GM12878 (cell line): Measurements from ENCODE around the gene SPATA20. TPM values are rescaled to one million over a fixed set of nuclear protein-coding genes. Genes with fewer than 3 reads are reported as not detected.

Experiments
- ATAC-seq: fragments of 200-7000 bp; cut with Tn5 transposase; 3 replicates; pipeline ENCODE4 v1.9.1; 2020; ENCODE audit warnings: mild to moderate bottlenecking, moderate library complexity
- BruUV-seq: library from RNA; stranded (reverse); fragments of 400-500 nt; replicated peaks from 2 replicates; lab custom pipeline; 2021; lab: Mats Ljungman, UMichigan
- CTCF ChIA-PET: fragments of 300-600 bp; sonication (Branson Sonifier 250); formaldehyde crosslinking; extraction: SDS; loops from one replicate; lab custom pipeline; 2021; ENCODE audit warnings: inconsistent platforms; lab: Yijun Ruan, JAX
- POLR2A ChIA-PET: fragments of 350-600 bp; formaldehyde crosslinking; extraction: SDS; loops from one replicate; lab custom pipeline; 2021; ENCODE audit warnings: inconsistent platforms; lab: Charles Lee
- RAD21 ChIA-PET: fragments of 300-600 bp; sonication (Branson Sonifier 250); formaldehyde crosslinking; loops from one replicate; lab custom pipeline; 2023; ENCODE audit warnings: antibody characterized with exemption; ENCODE audit not compliant: unreplicated experiment; lab: Charles Lee
- SMC1A ChIA-PET: fragments of 300-600 bp; sonication (Branson Sonifier 250); formaldehyde crosslinking; loops from one replicate; lab custom pipeline; 2023; ENCODE audit not compliant: unreplicated experiment, uncharacterized antibody; lab: Charles Lee
- DNase-seq: peaks from one replicate; pipeline ENCODE4 v3.0.0-alpha.2; 2011; ENCODE audit warnings: low read depth, low spot score
- FAIRE-seq: peaks from 3 replicates; lab custom pipeline; 2011; peaks lifted over from hg19 to GRCh38; lab: Jason Lieb, UNC
- H2AFZ ChIP-seq: 2 replicates; pipeline ENCODE4 v1.6.0; 2011; ENCODE audit warnings: low read depth, low read length, control low read depth; ENCODE audit not compliant: control insufficient read depth
- H3K27ac ChIP-seq: 2 replicates; pipeline ENCODE4 v1.5.1; 2011; ENCODE audit warnings: control low read depth; ENCODE audit not compliant: control insufficient read depth, insufficient read depth
- H3K27me3 ChIP-seq, 2 experiments: replicated peaks in 1 of 2; 2 replicates each; pipeline versions ENCODE4 v1.6.0 to v1.6.1; 2011; ENCODE audit warnings: low read length in 1 of 2; ENCODE audit not compliant: control insufficient read depth in 2 of 2, insufficient read depth in 2 of 2
- H3K36me3 ChIP-seq, 2 experiments: 2 replicates each; pipeline ENCODE4 v1.5.1; 2011; ENCODE audit warnings: low read length in 1 of 2; ENCODE audit not compliant: control insufficient read depth in 2 of 2, insufficient read depth in 2 of 2
- H3K4me1 ChIP-seq: 2 replicates; pipeline ENCODE4 v1.6.1; 2011; ENCODE audit warnings: mild to moderate bottlenecking, low read length, moderate library complexity, mixed read lengths; ENCODE audit not compliant: control insufficient read depth, insufficient read depth
- H3K4me2 ChIP-seq: 2 replicates; pipeline ENCODE4 v1.6.0; 2011; ENCODE audit warnings: control low read depth; ENCODE audit not compliant: control insufficient read depth, insufficient read depth
- H3K4me3 ChIP-seq: fragments of 200-600 bp; sonication (generic); 2 replicates; pipeline ENCODE4 v1.5.1; 2016
- H3K79me2 ChIP-seq: 2 replicates; pipeline ENCODE4 v1.6.0; 2011; ENCODE audit warnings: low read length; ENCODE audit not compliant: control insufficient read depth, insufficient read depth
- H3K9ac ChIP-seq: 2 replicates; pipeline ENCODE4 v1.8.0; 2011; ENCODE audit warnings: low read length, control low read depth, mixed read lengths; ENCODE audit not compliant: control insufficient read depth, insufficient read depth
- H3K9me3 ChIP-seq: replicated peaks from 3 replicates; pipeline ENCODE4 v1.5.1; 2011; ENCODE audit warnings: mild to moderate bottlenecking, low read length; ENCODE audit not compliant: control insufficient read depth, insufficient read depth
- H4K20me1 ChIP-seq: 2 replicates; pipeline ENCODE4 v1.6.0; 2011; ENCODE audit not compliant: control insufficient read depth, insufficient read depth
- BACH1 ChIP-seq: fragments of 450-650 bp; IDR thresholded peaks from 2 replicates; pipeline ENCODE4 v1.6.1; 2017; ENCODE audit warnings: mild to moderate bottlenecking, borderline replicate concordance
- FOXM1 ChIP-seq: IDR thresholded peaks from 2 replicates; pipeline ENCODE4 v1.6.1; 2012; ENCODE audit warnings: low read depth, mild to moderate bottlenecking, inconsistent platforms, low read length, moderate library complexity
- HCFC1 ChIP-seq: fragments of 150-350 bp; IDR thresholded peaks from 2 replicates; pipeline ENCODE4 v1.6.1; 2014; ENCODE audit warnings: low read length
- IKZF1 ChIP-seq: fragments of 450-650 bp; conservative IDR thresholded peaks from 2 replicates; pipeline ENCODE4 v1.6.1; 2017; ENCODE audit warnings: antibody characterized with exemption, mild to moderate bottlenecking
- LARP7 ChIP-seq: fragments of 450-650 bp; IDR thresholded peaks from 2 replicates; pipeline ENCODE4 v1.6.1; 2017; ENCODE audit warnings: mild to moderate bottlenecking
- NFYB ChIP-seq: IDR thresholded peaks from 2 replicates; pipeline ENCODE4 v1.6.1; 2011; ENCODE audit warnings: low read depth, mild to moderate bottlenecking, low read length, improper control_type of control experiment, moderate library complexity; ENCODE audit not compliant: insufficient read depth
- PML ChIP-seq: IDR thresholded peaks from 2 replicates; pipeline ENCODE4 v1.6.1; 2012; ENCODE audit warnings: low read length, inconsistent platforms
- RAD21 ChIP-seq: IDR thresholded peaks from 2 replicates; pipeline ENCODE4 v1.6.1; 2011; ENCODE audit warnings: mild to moderate bottlenecking, low read depth, low read length, moderate library complexity; ENCODE audit not compliant: insufficient read depth
- RB1 ChIP-seq: fragments of 450-650 bp; formaldehyde crosslinking; IDR thresholded peaks from 2 replicates; pipeline ENCODE4 v1.6.1; 2017; ENCODE audit warnings: mild to moderate bottlenecking, borderline replicate concordance
- RELA ChIP-seq: fragments of 450-650 bp; IDR thresholded peaks from 2 replicates; pipeline ENCODE4 v1.8.0; 2014; ENCODE audit warnings: borderline replicate concordance; ENCODE audit not compliant: partially characterized antibody
- SUPT20H ChIP-seq: IDR thresholded peaks from 2 replicates; pipeline ENCODE4 v1.6.1; 2011; ENCODE audit warnings: low read depth, mild to moderate bottlenecking, low read length, moderate library complexity, borderline replicate concordance; ENCODE audit not compliant: control insufficient read depth
- YY1 ChIP-seq: IDR thresholded peaks from 2 replicates; pipeline ENCODE4 v1.6.1; 2011; ENCODE audit warnings: low read depth, mild to moderate bottlenecking, low read length
- WGBS: methylation state at CpG from one replicate; pipeline ENCODE4 v1.1.6; 2016; ENCODE audit warnings: low lambda C conversion rate; ENCODE audit not compliant: insufficient replicate concordance, insufficient coverage; ENCODE audit errors: missing lambda C conversion rate; 5-methylcytosine and 5-hydroxymethylcytosine counted together
- in situ Hi-C: fragments of 300-500 bp; cut with MboI; formaldehyde crosslinking; loops from 9 replicates; pipeline ENCODE4 v1.14.3; 2018; ENCODE audit warnings: mixed read lengths
- intact Hi-C: fragments of 100-400 bp; cut with micrococcal nuclease; formaldehyde crosslinking; loops from one replicate; pipeline ENCODE4 v1.14.2; 2022; ENCODE audit not compliant: unreplicated experiment
- polyA plus RNA-seq, 11 experiments: library from polyadenylated mRNA; depleted of rRNA in 4 of 11; unstranded in 6 of 11; stranded (reverse) in 5 of 11; fragments of >200 nt; fragmentation: Nextera tagmentation in 4 of 11; fragmentation: Illumina TruSeq in 1 of 11; extraction: Ambion mirVana in 4 of 11; extraction: Trizol in 1 of 11; gene quantifications; 1 replicate in 1 of 11; 2 replicates in 10 of 11; pipeline versions ENCODE4 v1.2.1 to v1.2.3, GENCODE V29; 2011 to 2016; ENCODE audit warnings: inconsistent platforms in 2 of 11, missing spikeins in 2 of 11, low read depth in 1 of 11
- total RNA-seq, 4 experiments: library from RNA; depleted of rRNA in 3 of 4; stranded (reverse); fragments of >200 nt in 3 of 4; fragmentation: Illumina TruSeq in 1 of 4; extraction: Trizol in 1 of 4; gene quantifications; 2 replicates each; pipeline versions ENCODE4 v1.2.1 to v1.2.3, GENCODE V29; 2013 to 2021
- TF ChIP-seq, protein P1 (sequence below), 3 experiments: IDR thresholded peaks in 2 of 3; conservative IDR thresholded peaks in 1 of 3; 2 replicates each; pipeline ENCODE4 v1.5.1; 2011; ENCODE audit warnings: low read depth in 3 of 3, low read length in 3 of 3, mild to moderate bottlenecking in 3 of 3, control low read depth in 2 of 3, moderate library complexity in 2 of 3, inconsistent platforms in 1 of 3, mixed read lengths in 1 of 3; ENCODE audit not compliant: control insufficient read depth in 2 of 3, insufficient read depth in 1 of 3; ENCODE audit errors: extremely low read depth in 1 of 3
- TF ChIP-seq, protein P2 (sequence below): fragments of 450-650 bp; IDR thresholded peaks from 2 replicates; pipeline ENCODE4 v1.6.1; 2016; ENCODE audit warnings: mild to moderate bottlenecking
- TF ChIP-seq, protein P3 (sequence below): IDR thresholded peaks from 2 replicates; pipeline ENCODE4 v1.6.1; 2012; ENCODE audit warnings: low read depth, low read length, improper control_type of control experiment

Gene SPATA20
- total and polyA plus RNA-seq, 10 of the 15 experiments (the other 5 are each of a cell fraction or from before 2014, with no cell fraction given): 2.1 to 69.8 (median 26.6) TPM

DNA sequence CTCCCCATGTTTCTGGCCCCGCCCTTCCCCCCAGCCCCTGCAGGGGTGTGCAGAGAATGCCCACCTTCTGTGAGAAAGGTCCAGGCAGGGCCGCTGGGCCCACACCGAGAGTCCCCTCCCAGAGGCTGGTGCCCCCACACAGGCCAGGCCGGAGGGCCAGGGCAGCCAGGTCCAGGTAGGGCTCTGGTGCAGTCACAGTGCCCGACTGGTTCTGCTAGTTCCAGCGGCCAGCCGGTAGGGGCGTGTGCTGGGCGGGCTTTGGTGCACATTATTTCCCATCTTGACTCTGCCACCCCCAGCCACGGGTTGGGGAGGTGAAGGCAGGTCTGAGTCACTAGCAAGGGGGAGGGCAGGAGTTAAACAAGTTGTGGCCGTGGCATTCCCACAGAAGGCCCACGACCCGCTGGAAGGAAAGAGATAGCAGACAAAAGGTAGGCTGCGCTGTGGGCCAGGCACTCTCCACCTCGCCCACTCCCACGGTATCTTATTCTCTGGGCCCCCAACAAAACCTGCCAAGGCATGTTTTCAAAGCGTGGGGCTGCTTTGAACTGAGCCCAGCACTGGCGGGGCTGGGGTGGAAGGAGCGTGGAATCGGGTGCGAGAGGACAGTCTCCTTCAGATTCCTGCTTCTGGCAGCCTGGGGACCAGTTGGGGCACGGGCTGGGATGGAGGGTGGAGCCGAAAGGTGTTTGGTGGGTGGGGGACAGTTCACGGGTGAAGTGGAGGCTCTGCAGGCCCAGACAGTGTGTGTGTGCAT is 12.6 kb upstream of the SPATA20 start:
- in situ Hi-C loops: no loop called here
- Histone ChIP-seq H3K4me1 (no peaks in the 10 kb centered on the region), H2AFZ (no peak overlapping the region), H3K79me2 (no peaks in the 10 kb centered on the region)
- TF ChIP-seq LARP7 (no peak), HCFC1 (no peak)
- TF ChIP-seq, protein P1, sequence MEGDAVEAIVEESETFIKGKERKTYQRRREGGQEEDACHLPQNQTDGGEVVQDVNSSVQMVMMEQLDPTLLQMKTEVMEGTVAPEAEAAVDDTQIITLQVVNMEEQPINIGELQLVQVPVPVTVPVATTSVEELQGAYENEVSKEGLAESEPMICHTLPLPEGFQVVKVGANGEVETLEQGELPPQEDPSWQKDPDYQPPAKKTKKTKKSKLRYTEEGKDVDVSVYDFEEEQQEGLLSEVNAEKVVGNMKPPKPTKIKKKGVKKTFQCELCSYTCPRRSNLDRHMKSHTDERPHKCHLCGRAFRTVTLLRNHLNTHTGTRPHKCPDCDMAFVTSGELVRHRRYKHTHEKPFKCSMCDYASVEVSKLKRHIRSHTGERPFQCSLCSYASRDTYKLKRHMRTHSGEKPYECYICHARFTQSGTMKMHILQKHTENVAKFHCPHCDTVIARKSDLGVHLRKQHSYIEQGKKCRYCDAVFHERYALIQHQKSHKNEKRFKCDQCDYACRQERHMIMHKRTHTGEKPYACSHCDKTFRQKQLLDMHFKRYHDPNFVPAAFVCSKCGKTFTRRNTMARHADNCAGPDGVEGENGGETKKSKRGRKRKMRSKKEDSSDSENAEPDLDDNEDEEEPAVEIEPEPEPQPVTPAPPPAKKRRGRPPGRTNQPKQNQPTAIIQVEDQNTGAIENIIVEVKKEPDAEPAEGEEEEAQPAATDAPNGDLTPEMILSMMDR (IDR thresholded peaks at IDR 0.05 in 2 of 3, conservative IDR thresholded peaks at IDR 0.05 in 1 of 3; ENCODE audit: control insufficient read depth in 2 of 3, extremely low read depth in 1 of 3, insufficient read depth in 1 of 3, low read depth in 3 of 3, low read length in 3 of 3): peak in 1 of 3 experiments; percentile 41; a peak in 2 of 6 replicates
- TF ChIP-seq, all 136 proteins: peak for 1
- H3K27me3 ChIP-seq: peaks cover 16 to 19% of the 10 kb centered on the region in 2 experiments
- no peak overlapping the region for H3K4me3 ChIP-seq
- ATAC-seq: peak; percentile 79
- DNase-seq: no peak
- ChIA-PET POLR2A (interaction anchor here (0.6 kb wide), 1 partner anchor 287 kb away, joined by 3 read pairs; no protein-coding TSS in a partner anchor), RAD21 (no interaction called here), CTCF (no interaction called here), SMC1A (no interaction called here)
- H4K20me1 ChIP-seq: no peaks in the 10 kb centered on the region
- no peak for FAIRE-seq
- no peak overlapping the region for H3K4me2 ChIP-seq
- H3K36me3 ChIP-seq: no peaks in the 10 kb centered on the region
- no peak overlapping the region for H3K9ac ChIP-seq
- WGBS: 54% methylated on average over 22 of the region's 24 CpGs
- no peak overlapping the region for H3K27ac ChIP-seq
- H3K9me3 ChIP-seq: no peaks in the 10 kb centered on the region
- intact Hi-C loops: no loop called here
- BruUV-seq: no TSS peak

DNA sequence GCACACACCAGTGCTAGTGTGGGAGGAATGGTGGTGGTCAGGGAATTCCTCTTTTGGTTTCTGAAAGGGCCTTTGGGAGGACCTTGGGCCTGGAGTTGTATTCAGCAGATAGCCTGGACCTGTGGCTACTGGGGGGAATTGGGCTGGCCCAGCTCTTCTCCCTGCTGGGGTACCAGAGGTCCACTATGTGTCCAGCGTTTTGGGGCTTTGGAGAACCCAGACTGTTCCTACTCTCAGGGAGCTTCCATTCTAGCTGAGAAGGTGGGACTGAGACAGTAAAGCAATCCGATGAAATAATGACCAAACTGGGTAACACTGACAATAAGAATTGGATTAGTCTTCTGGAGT is 12.0 kb upstream of the SPATA20 start:
- Histone ChIP-seq H3K27ac (no peak overlapping the region), H3K9me3 (no peaks in the 10 kb centered on the region), H3K4me1 (no peaks in the 10 kb centered on the region), H3K36me3 (no peaks in the 10 kb centered on the region), H3K79me2 (no peaks in the 10 kb centered on the region)
- DNase-seq: no peak
- WGBS: 63% methylated on average over 2 of the region's 2 CpGs
- intact Hi-C loops: no loop called here
- RAD21 ChIA-PET: no interaction called here
- ATAC-seq: no peak
- FAIRE-seq: no peak
- no peak for TF ChIP-seq IKZF1
- TF ChIP-seq, protein P2, sequence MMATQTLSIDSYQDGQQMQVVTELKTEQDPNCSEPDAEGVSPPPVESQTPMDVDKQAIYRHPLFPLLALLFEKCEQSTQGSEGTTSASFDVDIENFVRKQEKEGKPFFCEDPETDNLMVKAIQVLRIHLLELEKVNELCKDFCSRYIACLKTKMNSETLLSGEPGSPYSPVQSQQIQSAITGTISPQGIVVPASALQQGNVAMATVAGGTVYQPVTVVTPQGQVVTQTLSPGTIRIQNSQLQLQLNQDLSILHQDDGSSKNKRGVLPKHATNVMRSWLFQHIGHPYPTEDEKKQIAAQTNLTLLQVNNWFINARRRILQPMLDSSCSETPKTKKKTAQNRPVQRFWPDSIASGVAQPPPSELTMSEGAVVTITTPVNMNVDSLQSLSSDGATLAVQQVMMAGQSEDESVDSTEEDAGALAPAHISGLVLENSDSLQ: no peak
- TF ChIP-seq RAD21: no peak
- no peak for TF ChIP-seq RB1
- no peak for TF ChIP-seq YY1
- TF ChIP-seq, protein P3, sequence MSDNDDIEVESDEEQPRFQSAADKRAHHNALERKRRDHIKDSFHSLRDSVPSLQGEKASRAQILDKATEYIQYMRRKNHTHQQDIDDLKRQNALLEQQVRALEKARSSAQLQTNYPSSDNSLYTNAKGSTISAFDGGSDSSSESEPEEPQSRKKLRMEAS: no peak
- TF ChIP-seq RELA: no peak
- no peak for TF ChIP-seq FOXM1
- TF ChIP-seq PML: no peak
- no peak for TF ChIP-seq BACH1
- no peak for TF ChIP-seq SUPT20H
- TF ChIP-seq NFYB: no peak
- TF ChIP-seq, all 136 proteins: peak for 0
- Histone ChIP-seq H3K9ac (no peak overlapping the region), H2AFZ (no peak overlapping the region), H3K4me2 (no peak overlapping the region), H3K27me3 (peaks cover 16 to 19% of the 10 kb centered on the region in 2 experiments), H3K4me3 (no peak overlapping the region), H4K20me1 (no peaks in the 10 kb centered on the region)
- ChIA-PET POLR2A (no interaction called here), SMC1A (interaction anchor here (0.6 kb wide), 1 partner anchor 28 kb away, joined by 3 read pairs; no protein-coding TSS in a partner anchor), CTCF (no interaction called here)
- no TSS peak for BruUV-seq
- in situ Hi-C loops: no loop called here
